Measurements from ENCODE around the gene CENPN.

Gene CENPN

DNA sequence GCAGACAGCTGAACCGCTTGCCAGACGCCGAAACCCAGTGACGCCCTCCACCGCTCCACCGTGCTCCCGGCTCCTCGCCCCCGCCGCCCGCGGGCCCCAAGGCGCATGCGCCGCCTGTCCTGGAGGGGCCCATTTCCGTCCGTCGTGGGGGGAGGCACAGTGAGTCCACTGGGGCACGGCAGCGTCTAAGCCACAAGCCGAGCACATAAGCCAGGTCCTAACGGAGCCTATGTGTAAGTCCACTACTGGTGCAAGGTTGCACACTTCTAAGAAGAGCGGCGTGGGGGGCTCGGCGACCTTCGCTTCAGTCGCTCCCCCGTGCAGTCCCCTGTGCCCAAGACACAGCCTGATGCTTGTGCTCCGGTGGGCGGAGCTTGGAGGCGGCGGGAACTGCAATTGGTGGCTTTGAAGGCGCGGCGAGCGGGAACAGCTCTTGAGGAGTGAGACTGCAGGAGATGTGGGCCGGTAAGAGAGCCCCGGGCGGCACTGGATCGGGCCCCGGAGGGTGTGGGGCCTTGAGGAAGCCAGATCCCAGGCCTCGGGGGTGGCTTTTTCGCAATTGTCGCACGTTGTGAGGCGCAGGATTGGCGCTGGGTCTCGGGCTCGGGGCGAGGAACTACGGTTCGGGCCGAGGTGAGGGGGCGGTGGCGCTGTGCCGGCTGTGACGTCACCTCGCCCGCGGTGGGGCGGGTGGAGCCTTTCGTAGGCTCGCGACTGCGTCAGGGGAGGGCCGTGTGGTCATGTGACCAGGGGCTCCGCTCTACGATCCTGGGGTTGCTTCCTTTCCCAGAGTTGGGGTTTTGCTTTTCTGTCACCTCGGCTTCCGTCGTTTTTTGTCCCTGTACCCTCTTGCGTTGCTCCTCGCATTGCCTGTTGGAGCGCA is at the start of gene CENPN, which contains the start of gene CMC2:
Gene CENPN, plus strand, starts transcription at position 402 of the 883 bp plus-strand sequence. CDS start 4,726 bp downstream, outside the sequence.
Gene CMC2, minus strand, starts transcription at position 73 of the 883 bp plus-strand sequence. CDS start 9,491 bp downstream, outside the sequence.
- no peaks in the 10 kb centered on the region for H3K9me3 Mint-ChIP-seq
- peak within 1 kb of the TSS; percentile 96 for H3K4me3 Mint-ChIP-seq
- H3K27me3 Mint-ChIP-seq: no peaks in the 10 kb centered on the region
- H3K4me1 Mint-ChIP-seq: peaks cover 47% of the 10 kb centered on the region
- H3K27ac Mint-ChIP-seq: peak within 1 kb of the TSS; percentile 99
- H3K36me3 Mint-ChIP-seq: peaks cover 8% of the 10 kb centered on the region

GRCh38 chr16:80958284-80958683 is 48.7 kb upstream of the CENPN start:
- H3K9me3 Mint-ChIP-seq: peaks cover 32% of the 10 kb centered on the region
- H3K27me3 Mint-ChIP-seq: no peaks in the 10 kb centered on the region
- no peaks in the 10 kb centered on the region for H3K4me1 Mint-ChIP-seq
- H3K36me3 Mint-ChIP-seq: peaks cover 25% of the 10 kb centered on the region
- H3K4me3 Mint-ChIP-seq: no peak overlapping the region
- no peak overlapping the region for H3K27ac Mint-ChIP-seq

DNA sequence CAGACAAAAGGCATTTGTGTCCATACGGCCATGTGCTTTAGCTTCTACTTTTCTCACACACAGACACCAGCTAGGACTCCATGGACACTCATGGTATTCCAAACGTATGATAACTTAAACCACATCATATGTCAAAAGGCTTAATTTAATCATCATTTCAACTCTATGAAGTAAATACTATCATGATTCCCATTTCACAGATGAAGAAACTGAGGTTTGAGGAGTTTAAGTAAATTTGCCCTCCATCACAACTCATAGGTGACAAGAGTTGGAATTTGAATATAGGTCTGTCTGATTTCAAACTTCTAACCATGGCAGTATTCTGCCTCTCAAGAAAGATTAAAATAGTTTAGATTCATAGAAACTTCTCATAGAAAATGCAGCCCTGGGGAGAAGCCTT is 44.1 kb upstream of the CENPN start:
- no peaks in the 10 kb centered on the region for H3K27me3 Mint-ChIP-seq
- H3K27ac Mint-ChIP-seq: no peak overlapping the region
- H3K36me3 Mint-ChIP-seq: peaks cover 11% of the 10 kb centered on the region
- H3K4me3 Mint-ChIP-seq: no peak overlapping the region
- peaks cover 10% of the 10 kb centered on the region for H3K9me3 Mint-ChIP-seq
- peaks cover 12% of the 10 kb centered on the region for H3K4me1 Mint-ChIP-seq

GRCh38 chr16:80964351-80964750 is 42.7 kb upstream of the CENPN start:
- Mint-ChIP-seq H3K9me3 (peaks cover 8% of the 10 kb centered on the region), H3K36me3 (peaks cover 15% of the 10 kb centered on the region), H3K27me3 (no peaks in the 10 kb centered on the region), H3K4me3 (no peak overlapping the region), H3K4me1 (peaks cover 12% of the 10 kb centered on the region), H3K27ac (no peak overlapping the region)

DNA sequence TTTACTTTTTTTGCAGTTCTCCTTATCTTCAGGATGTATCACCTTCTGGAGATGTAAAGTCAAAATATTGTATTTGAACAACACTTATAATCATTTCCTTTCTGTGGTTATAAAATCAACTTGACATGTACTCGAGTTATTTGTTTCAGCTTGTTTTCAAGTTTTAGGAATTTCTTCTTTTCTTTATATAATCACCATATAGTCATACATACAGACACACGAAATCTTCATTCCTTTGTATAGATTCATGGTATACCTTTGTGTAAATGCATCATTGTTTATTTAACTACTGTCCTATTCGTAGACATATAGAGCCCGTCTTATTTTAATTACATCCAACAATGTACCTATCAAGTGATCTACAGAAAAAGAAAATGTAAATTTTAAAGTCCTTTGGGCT is 40.4 kb upstream of the CENPN start:
- no peaks in the 10 kb centered on the region for H3K9me3 Mint-ChIP-seq
- H3K27ac Mint-ChIP-seq: no peak overlapping the region
- H3K4me1 Mint-ChIP-seq: peaks cover 12% of the 10 kb centered on the region
- H3K36me3 Mint-ChIP-seq: peaks cover 12% of the 10 kb centered on the region
- no peaks in the 10 kb centered on the region for H3K27me3 Mint-ChIP-seq
- H3K4me3 Mint-ChIP-seq: no peak overlapping the region

GRCh38 chr16:80968386-80969113 is 38.5 kb upstream of the CENPN start:
- Mint-ChIP-seq H3K36me3 (peaks cover 12% of the 10 kb centered on the region), H3K4me1 (peaks cover 12% of the 10 kb centered on the region), H3K27ac (peak overlapping the region; percentile 8), H3K27me3 (no peaks in the 10 kb centered on the region), H3K9me3 (no peaks in the 10 kb centered on the region), H3K4me3 (no peak overlapping the region)

- Mint-ChIP-seq H3K4me3 (no peak overlapping the region), H3K9me3 (no peaks in the 10 kb centered on the region), H3K27ac (peak overlapping the region; percentile 41), H3K4me1 (peaks cover 9% of the 10 kb centered on the region), H3K27me3 (no peaks in the 10 kb centered on the region), H3K36me3 (peaks cover 12% of the 10 kb centered on the region)
Observed at GRCh38 chr16:80969114-80969484, 37.9 kb upstream of the CENPN start.

- H3K9me3 Mint-ChIP-seq: no peaks in the 10 kb centered on the region
- H3K27ac Mint-ChIP-seq: no peak overlapping the region
- no peaks in the 10 kb centered on the region for H3K27me3 Mint-ChIP-seq
- peaks cover 20% of the 10 kb centered on the region for H3K36me3 Mint-ChIP-seq
- H3K4me3 Mint-ChIP-seq: no peak overlapping the region
- no peaks in the 10 kb centered on the region for H3K4me1 Mint-ChIP-seq
Observed at GRCh38 chr16:80971819-80972218, 35.2 kb upstream of the CENPN start.

- no peaks in the 10 kb centered on the region for H3K4me1 Mint-ChIP-seq
- H3K27me3 Mint-ChIP-seq: no peaks in the 10 kb centered on the region
- peaks cover 24% of the 10 kb centered on the region for H3K36me3 Mint-ChIP-seq
- H3K9me3 Mint-ChIP-seq: no peaks in the 10 kb centered on the region
- no peak overlapping the region for H3K27ac Mint-ChIP-seq
- H3K4me3 Mint-ChIP-seq: no peak overlapping the region
Observed at GRCh38 chr16:80972611-80973010, 34.4 kb upstream of the CENPN start.

DNA sequence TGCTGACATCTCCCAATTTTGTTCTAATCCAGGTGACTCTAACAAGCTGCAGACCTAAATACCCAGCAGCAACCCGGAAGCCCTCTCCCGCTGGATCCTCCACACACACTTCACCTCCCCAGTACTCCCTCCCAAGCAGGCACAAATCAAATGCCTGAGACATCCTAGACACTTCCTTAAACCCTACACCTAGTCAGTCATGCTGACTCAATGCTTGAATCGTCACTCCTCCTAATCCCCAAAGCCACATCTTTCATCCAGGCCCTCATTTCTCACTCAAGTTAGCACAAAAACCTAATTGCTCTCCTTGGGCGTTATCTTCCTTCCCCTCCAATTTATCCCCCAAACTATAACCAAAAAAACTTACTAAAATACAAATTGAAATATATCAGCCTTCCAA is 33.0 kb upstream of the CENPN start:
- Mint-ChIP-seq H3K9me3 (no peaks in the 10 kb centered on the region), H3K4me1 (no peaks in the 10 kb centered on the region), H3K36me3 (peaks cover 20% of the 10 kb centered on the region), H3K4me3 (no peak overlapping the region), H3K27ac (no peak overlapping the region), H3K27me3 (no peaks in the 10 kb centered on the region)

- H3K27me3 Mint-ChIP-seq: no peaks in the 10 kb centered on the region
- no peaks in the 10 kb centered on the region for H3K9me3 Mint-ChIP-seq
- H3K4me1 Mint-ChIP-seq: no peaks in the 10 kb centered on the region
- no peak overlapping the region for H3K27ac Mint-ChIP-seq
- no peak overlapping the region for H3K4me3 Mint-ChIP-seq
- peaks cover 19% of the 10 kb centered on the region for H3K36me3 Mint-ChIP-seq
Observed at GRCh38 chr16:80974649-80975376, 32.2 kb upstream of the CENPN start.

- H3K4me1 Mint-ChIP-seq: peaks cover 4% of the 10 kb centered on the region
- H3K27me3 Mint-ChIP-seq: no peaks in the 10 kb centered on the region
- no peak overlapping the region for H3K4me3 Mint-ChIP-seq
- H3K9me3 Mint-ChIP-seq: no peaks in the 10 kb centered on the region
- H3K36me3 Mint-ChIP-seq: peaks cover 17% of the 10 kb centered on the region
- H3K27ac Mint-ChIP-seq: peak overlapping the region; percentile 55
Observed at GRCh38 chr16:80976946-80977345, 30.1 kb upstream of the CENPN start.

- Mint-ChIP-seq H3K4me1 (peaks cover 20% of the 10 kb centered on the region), H3K9me3 (no peaks in the 10 kb centered on the region), H3K27me3 (no peaks in the 10 kb centered on the region), H3K36me3 (peaks cover 8% of the 10 kb centered on the region), H3K27ac (peak overlapping the region; percentile 30), H3K4me3 (no peak overlapping the region)
Observed at GRCh38 chr16:80981103-80981502, 25.9 kb upstream of the CENPN start.

GRCh38 chr16:80982646-80983045 is 24.4 kb upstream of the CENPN start:
- Mint-ChIP-seq H3K4me1 (peaks cover 33% of the 10 kb centered on the region), H3K9me3 (no peaks in the 10 kb centered on the region), H3K27me3 (no peaks in the 10 kb centered on the region), H3K27ac (no peak overlapping the region), H3K4me3 (no peak overlapping the region), H3K36me3 (peaks cover 7% of the 10 kb centered on the region)

GRCh38 chr16:80984124-80984892 is 22.7 kb upstream of the CENPN start:
- Mint-ChIP-seq H3K36me3 (peaks cover 5% of the 10 kb centered on the region), H3K27me3 (no peaks in the 10 kb centered on the region), H3K4me1 (peaks cover 46% of the 10 kb centered on the region), H3K9me3 (no peaks in the 10 kb centered on the region), H3K4me3 (no peak overlapping the region), H3K27ac (no peak overlapping the region)
